SHP77 (cell line): Measurements from ENCODE around the gene DEGS1.
"Not testable (repeated sequence)": the region's sequence is repeated elsewhere in the genome, so short reads cannot be mapped to it uniquely, and the experiment has no call there.

Experiments used
- DNase-seq, 2 experiments: peaks; one replicate each; lab custom pipeline; 2025; lab: John Stamatoyannopoulos, UW

DEGS1 gene

DNA sequence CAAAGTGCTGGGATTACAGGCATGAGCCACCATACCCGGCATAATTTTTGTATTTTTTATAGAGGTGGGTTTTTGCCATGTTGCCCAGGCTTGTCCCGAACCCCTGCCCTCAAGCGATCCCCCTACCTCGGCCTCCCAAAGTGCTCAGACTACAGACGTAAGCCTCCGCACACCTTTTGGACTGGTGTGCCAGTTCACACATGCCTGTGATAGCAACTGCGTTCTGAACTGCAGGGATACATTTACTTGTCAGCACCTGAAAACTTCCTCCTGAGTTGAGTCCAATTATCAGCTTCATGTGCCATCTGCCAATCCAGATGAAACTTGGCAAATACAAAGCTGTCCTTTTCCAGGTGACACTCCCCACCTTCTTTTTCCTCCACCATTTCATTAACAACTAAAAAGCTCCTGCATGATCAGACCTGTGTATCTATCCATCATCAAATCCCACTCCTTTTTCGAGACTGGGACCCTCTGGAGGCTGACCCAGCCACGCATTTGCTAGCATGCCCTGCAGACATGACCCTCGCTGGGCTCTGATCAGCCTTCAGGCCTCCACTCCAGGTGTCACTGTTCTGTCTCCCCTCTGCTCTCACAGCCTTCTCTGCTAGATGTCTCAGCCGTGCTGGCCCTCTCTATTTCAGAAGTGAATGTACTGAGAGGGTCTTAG, 2.1 kb upstream of the DEGS1 start:
- DNase-seq = no peak

DNA sequence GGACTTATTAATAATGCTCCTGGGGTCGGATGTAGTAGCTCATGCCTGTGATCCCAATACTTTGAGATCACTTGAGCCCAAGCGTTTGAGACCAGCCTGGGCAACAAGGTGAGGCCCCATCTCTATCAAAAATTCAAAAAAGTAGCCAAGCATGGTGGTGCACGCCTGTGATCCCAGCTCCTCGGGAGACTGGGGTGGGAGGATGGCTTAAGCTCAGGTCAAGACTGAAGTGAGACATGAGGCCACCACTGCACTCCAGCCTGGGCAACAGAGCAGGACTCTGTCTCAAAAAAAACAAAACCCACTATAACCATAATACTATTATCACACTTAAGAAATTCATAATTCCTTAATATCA, 1.6 kb upstream of the DEGS1 start:
- DNase-seq = no peak

- peak; percentile 14 to 24 for DNase-seq
Observed at GRCh38 chr1:224182057-224182865, 779 bp upstream of the DEGS1 start.

DNA sequence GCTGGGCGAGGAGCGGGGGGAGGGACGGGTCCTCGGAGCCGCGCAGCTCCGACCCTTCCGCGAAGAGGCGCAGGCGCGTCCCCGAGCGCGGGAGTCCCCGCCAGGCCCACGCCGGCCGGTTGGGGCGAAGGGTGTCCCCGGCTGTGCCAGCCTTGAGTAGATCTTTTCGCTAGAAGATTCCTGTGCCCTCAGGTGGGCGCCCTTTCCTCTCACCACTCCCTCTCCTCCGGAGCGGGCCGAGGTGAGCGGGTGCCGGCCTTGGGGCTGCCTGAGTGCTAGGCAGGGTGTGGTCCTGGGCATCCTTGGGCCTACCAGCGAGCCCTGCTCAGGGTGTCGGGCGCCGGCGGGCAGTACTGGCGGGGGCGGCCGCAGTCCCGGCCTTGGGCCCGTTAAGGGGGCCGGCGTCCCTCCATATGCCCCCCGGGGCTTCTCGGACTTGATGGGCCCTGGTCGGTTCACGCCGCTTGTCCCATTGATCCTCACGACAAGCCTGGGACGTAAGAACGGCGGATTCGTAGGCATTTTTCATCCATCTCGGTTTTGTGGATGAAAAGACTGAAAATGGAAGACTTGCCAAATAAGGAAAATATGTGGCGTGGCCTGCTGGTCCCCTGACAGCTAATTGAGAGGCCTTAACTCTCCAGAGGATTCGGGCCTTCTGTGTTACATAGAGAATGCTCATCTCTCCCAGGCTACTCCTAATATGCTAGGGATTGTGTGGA, 712 bp downstream of the DEGS1 start:
- peak; percentile 39 to 68 for DNase-seq

GRCh38 chr1:224185208-224185607, 2.2 kb downstream of the DEGS1 start:
- no peak for DNase-seq

- DNase-seq = no peak
Observed at GRCh38 chr1:224188286-224188685, 5.2 kb downstream of the DEGS1 start.

DNA sequence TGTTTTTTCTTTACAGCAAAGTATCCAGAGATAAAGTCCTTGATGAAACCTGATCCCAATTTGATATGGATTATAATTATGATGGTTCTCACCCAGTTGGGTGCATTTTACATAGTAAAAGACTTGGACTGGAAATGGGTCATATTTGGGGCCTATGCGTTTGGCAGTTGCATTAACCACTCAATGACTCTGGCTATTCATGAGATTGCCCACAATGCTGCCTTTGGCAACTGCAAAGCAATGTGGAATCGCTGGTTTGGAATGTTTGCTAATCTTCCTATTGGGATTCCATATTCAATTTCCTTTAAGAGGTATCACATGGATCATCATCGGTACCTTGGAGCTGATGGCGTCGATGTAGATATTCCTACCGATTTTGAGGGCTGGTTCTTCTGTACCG, 6.5 kb downstream of the DEGS1 start:
- no peak for DNase-seq

- DNase-seq = no peak
Observed at GRCh38 chr1:224192082-224192788, 9.2 kb downstream of the DEGS1 start.

DNA sequence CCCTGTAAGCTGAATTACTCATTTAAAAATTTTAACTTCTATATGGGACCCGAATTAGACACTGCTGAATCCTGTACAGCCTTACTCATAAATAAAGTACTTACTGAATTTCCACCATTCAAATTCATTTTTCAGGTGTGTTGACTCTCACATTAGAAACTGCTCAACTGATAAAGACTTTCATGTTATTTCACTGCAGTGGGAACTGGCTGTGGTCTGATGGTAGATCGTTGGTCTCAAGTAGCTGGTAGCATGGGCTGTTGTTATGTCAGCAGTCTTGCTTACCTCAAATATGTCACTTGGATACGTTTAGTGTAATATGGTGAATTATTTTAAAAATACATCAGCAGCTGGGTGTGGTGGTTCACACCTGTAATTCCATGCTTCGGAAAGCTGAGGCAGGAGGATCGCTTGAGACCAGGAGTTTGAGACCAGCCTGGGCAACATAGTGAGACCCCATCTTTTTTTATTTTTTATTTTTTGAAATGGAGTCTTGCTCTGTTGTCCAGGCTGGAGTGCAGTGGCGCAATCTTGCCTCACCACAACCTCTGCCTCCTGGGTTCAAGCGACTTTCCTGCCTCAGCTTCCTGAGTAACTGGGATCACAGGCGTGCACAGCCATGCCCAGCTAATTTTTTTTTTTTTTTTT, 10.4 kb downstream of the DEGS1 start:
- DNase-seq = no peak

DNA sequence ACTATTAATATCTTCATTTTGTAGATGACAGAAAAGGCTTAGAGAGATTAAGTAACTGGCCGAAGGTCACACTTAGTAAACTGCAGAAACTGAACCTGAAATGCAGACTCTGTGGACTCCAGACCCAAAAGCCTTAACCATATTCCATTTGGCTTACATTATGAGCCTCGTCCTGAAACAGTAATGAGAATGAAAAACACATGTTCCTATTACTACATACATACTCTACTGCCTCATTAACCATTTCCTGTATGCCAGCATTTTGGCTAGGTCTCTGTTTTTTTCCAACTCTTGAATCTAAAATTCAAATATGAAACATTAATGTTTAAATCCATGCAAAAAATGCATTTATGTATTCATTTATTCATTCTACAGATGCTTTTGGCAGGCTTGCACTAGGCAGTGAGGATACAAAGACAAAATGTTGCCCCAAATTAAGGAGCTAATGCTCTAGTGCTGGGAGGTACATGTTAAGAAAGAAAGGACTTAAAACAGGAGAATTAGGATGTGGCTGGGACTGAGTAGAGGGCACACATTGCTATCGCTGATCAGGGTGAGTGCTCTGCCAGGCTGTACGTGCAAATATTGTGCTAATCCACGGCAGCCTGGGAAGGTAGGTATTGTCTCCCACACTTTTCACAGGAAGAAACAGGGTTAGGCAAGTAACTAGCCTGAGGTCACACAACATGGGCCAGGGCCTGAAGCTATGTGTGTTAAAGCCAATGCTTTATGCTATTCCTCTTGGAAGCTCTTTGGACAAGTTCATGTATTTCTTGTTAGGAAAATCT, 14.0 kb downstream of the DEGS1 start:
- DNase-seq = no peak

DNA sequence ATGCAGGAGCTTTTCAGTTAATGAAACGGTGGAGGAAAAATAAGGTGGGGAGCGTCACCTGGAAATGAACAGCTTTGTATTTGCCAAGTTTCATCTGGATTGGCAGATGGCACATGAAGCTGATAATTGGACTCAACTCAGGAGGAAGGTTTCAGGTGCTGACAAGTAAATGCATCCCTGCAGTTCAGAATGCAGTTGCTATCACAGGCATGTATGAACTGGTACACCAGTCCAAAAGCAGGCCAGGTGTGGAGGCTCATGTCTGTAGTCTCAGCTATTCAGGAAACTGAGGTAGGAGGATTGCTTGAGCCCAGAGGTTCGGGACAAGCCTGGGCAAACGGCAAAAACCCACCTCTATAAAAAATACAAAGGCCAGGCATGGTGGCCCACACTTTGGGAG, 15.5 kb downstream of the DEGS1 start:
- DNase-seq = no peak

GRCh38 chr1:224199679-224200078, 16.6 kb downstream of the DEGS1 start:
- DNase-seq = no peak

DNA sequence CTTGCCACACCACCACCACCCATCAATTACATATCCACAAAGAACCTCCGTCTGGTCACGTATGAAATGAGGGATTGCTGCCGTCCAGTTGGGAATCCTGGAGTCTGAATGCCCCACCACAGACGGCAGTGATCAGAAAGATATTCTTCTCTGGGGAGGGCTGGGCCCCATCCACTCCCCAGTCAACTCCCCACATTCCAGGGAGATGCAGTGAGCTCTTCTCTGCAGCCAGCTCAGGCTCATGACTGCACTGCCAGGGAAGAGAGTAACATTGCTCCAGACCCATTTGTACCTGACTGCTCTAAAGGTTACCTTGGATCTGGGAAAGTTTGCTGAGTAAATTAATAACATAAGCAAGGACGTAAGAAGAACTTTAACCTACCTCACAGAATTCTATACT, 18.3 kb downstream of the DEGS1 start:
- no peak for DNase-seq

DNA sequence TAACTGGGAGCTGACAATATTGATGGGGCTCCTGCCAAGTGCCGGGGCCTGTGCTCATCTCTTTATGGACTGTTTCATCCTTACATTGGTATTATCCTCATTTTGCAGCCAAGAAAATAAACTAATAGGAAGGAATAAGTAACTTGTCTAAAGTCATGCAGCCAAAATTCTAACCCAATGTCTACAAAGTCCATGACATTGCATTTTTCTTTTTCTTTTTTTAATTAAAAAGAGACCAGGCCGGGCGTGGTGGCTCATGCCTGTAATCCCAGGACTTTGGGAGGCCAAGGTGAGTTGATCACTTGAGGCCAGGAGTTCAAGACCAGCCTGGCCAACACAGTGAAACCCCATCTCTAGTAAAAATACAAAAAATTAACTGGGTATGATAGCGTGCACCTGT, 18.8 kb downstream of the DEGS1 start:
- DNase-seq = no peak

DNA sequence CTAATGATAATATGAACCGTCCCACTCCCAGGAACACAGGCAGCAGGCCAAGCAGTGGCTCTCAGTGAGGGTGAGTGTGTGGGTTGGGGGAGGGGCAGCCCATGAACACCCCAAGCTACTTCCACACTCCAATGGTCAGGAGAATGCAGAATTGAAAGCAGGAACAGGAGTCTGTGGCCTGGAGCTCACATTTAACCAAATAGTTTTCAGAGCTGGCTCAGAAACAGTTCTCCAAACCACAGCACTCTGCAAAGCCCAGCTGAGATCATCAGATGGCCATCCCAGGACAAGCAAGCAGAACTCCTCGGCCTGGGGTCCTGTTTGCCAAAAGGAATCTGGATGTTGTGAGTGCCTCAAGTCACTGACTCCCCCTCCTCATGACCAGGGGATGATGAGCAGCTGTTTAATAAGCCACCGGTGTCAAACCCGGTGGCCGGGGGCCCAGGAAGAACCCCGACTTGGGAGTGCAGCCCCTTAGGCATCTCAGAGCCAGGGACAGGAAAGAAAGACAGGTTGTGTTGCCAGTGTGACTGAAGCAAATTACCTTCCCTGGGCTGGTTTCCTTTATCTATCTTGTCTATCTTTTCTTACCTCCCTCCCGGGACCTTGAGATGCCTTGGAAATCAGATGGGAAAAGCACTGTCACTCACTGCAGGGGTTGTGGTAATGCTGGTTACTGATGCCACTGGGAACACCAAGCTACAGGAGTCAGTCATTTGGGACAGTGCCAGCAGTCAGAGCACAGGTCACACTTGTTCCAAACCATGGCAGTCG, 20.4 kb downstream of the DEGS1 start:
- no peak for DNase-seq

GRCh38 chr1:224205438-224205840, 22.4 kb downstream of the DEGS1 start:
- no peak for DNase-seq

- not testable (repeated sequence) for DNase-seq
Observed at GRCh38 chr1:224205931-224206538, 23.0 kb downstream of the DEGS1 start.

GRCh38 chr1:224211206-224211962, 28.3 kb downstream of the DEGS1 start:
- DNase-seq = peak; percentile 62 to 65

DNA sequence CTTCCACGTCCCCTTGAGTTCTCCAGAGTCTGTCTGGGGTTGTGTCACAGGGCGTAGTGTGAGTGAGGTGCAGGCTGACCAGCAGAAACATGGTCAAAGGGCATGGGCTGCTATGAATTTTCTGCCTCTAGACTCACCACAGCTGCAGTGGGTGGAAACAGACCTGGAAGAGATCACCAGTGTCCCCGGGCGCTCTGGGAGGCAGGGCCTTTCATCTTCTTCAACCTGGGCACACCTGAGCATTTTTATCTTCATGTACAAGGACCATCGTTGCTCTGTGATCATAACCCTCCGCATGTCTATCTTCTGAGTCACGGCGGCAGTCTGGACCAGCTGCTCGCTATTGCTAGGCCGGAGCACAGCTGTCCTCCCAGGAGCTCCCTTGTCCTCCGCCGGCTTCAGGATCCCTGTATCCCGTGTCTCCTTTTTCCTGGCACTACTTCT, 29.6 kb downstream of the DEGS1 start:
- peak in 1 of 2 experiments; percentile 33 for DNase-seq
